GM21526 (cell line): ENCODE measurements around the gene MON2.
"Not testable (repeated sequence)": the region's sequence is repeated elsewhere in the genome, so short reads cannot be mapped to it uniquely, and the experiment has no call there.

Source experiments
- ATAC-seq: cut with Tn5 transposase; IDR thresholded peaks from one replicate; pipeline ENCODE4 v1.9.1; 2021; ENCODE audit warnings: moderate library complexity; ENCODE audit not compliant: unreplicated experiment, low FRiP score

Gene MON2, protein sequence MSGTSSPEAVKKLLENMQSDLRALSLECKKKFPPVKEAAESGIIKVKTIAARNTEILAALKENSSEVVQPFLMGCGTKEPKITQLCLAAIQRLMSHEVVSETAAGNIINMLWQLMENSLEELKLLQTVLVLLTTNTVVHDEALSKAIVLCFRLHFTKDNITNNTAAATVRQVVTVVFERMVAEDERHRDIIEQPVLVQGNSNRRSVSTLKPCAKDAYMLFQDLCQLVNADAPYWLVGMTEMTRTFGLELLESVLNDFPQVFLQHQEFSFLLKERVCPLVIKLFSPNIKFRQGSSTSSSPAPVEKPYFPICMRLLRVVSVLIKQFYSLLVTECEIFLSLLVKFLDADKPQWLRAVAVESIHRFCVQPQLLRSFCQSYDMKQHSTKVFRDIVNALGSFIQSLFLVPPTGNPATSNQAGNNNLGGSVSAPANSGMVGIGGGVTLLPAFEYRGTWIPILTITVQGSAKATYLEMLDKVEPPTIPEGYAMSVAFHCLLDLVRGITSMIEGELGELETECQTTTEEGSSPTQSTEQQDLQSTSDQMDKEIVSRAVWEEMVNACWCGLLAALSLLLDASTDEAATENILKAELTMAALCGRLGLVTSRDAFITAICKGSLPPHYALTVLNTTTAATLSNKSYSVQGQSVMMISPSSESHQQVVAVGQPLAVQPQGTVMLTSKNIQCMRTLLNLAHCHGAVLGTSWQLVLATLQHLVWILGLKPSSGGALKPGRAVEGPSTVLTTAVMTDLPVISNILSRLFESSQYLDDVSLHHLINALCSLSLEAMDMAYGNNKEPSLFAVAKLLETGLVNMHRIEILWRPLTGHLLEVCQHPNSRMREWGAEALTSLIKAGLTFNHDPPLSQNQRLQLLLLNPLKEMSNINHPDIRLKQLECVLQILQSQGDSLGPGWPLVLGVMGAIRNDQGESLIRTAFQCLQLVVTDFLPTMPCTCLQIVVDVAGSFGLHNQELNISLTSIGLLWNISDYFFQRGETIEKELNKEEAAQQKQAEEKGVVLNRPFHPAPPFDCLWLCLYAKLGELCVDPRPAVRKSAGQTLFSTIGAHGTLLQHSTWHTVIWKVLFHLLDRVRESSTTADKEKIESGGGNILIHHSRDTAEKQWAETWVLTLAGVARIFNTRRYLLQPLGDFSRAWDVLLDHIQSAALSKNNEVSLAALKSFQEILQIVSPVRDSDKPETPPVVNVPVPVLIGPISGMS (N-terminal part only)

GRCh38 chr12:62466594-62467491 lies at the start of gene MON2:
TSS of gene MON2 (plus strand) at chr12:62466826. CDS start at chr12:62467208, 382 bp downstream.
- peak; percentile 96 for ATAC-seq

DNA sequence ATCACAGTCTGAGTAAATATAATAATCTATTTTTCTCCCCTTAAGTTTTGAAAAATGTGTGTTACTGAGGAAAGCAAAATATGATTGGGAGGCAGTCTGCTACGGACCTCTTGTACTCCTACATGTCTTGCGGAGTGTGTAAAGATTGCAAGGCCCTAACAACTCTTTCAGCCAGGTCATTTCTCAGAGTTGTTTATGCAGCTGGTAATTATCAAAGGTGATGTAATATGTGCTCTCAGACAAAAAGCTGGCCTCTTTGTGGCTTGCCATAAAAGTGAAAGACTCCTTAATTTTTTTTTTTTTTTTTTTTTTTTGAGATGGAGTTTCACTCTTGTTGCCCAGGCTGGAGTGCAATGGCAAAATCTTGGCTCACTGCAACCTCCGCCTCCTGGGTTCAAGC lies 40.5 kb upstream of the MON2 start:
- ATAC-seq = no peak

- no peak for ATAC-seq
These were observed 37.2 kb upstream of the MON2 start for GRCh38 chr12:62429457-62429856.

DNA sequence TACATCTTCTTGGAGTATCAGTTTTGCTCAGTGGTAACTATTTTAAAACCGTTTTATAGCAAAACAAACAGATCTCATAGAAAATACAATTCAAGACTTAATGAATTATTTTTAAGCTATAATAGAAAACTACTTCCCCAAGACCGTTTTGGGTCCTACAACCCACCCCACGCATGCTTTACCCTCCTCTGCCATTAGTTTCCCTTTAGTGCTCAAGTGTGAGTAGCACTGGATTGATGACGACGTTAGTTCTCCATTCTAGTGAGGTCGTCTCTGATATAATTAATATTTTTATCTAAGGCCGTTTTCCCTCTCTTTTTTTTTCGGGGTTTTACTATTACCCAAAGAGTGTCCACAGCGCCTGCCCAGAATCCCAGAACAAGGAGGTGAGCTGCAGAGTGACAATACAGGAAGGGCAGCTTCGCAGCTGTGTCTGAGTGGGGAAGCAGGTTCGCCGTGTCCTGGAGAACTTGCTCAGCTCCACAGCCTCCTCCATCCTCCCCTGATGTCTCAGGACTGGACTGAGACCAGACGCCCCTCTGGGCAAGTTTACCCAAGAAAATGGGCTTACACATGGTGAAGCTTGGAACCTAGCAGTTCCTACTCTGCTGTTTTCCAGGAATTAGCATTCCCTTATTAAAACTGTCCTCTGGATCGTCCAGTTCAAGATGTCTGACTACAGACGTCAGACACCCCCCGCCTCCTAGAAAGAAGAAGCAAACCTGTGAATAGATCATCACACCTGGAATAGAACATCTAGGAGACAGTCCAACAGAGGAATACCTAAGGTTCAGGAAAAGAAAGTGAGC lies 31.9 kb upstream of the MON2 start:
- ATAC-seq = no peak

GRCh38 chr12:62435303-62436163 lies 31.1 kb upstream of the MON2 start:
- ATAC-seq = peak; percentile 73

DNA sequence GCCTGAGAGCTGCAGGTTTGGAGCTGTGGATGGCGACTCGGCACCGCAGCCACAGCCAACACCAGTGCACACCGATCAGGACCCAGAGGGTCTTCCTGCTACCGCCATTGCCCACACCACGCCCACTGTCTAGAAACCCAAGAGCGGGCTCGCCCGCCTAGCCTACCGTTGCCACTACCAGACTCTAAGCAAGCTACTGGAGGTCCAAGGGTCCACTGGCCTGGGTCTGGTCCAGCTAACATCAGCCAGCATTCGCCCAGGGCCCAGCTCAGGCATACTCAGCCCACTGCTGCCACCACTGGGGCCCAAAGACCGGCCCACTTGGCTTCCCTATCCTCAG lies 30.5 kb upstream of the MON2 start:
- peak; percentile 43 for ATAC-seq

DNA sequence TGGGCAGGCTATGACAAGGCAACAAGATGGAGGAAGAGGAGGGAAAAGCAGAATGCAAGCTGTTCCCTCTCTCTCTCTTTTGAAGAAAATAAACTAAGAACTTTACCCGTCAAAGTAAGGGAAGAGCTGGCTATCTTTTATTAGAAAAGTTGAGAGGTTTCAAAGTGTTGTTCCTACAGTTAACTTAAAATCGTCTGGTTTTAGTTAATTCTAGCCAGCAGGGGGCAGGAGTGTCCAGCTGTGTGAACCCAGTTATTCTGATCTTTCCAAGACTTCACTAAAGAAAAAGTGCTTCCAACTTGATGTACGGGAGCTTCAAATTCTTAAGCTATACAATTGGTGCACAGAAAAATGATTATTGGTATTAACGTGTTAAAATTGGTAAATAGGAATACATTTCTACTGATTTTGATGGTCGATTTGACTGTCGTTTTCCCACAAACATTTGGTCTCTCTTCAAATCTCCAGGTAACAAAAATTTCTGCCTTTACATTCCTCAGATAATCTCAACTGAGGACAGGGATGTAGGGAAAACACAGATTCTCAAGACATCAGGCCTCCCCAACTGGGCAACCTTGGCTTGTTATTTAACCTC lies 28.4 kb upstream of the MON2 start:
- no peak for ATAC-seq

GRCh38 chr12:62446754-62447452 lies 19.7 kb upstream of the MON2 start:
- ATAC-seq = no peak

- no peak for ATAC-seq
These were observed 18.2 kb upstream of the MON2 start for GRCh38 chr12:62448436-62448835.

DNA sequence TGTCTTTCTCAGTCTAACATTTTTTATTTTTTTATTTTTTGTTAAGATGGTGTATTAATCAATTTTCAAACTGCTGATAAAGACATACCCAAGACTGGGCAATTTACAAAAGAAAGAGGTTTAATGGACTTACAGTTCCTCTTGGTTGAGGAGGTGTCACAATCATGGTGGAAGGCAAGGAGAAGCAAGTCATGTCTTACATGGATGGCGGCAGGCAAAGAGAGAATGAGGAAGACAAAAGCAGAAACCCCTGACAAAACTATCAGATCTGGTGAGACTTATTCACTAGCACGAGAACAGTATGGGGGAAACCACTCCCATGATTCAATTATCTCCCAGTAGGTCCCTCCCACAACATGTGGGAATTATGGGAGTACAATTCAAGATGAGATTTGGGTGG lies 11.2 kb upstream of the MON2 start:
- not testable (repeated sequence) for ATAC-seq

GRCh38 chr12:62458626-62459025 lies 8.0 kb upstream of the MON2 start:
- ATAC-seq = no peak

- no peak for ATAC-seq
These were observed 6.7 kb upstream of the MON2 start for GRCh38 chr12:62459976-62460375.

- not testable (repeated sequence) for ATAC-seq
These were observed 5.3 kb upstream of the MON2 start for GRCh38 chr12:62461171-62461837.

- ATAC-seq = not testable (repeated sequence)
These were observed 3.4 kb upstream of the MON2 start for GRCh38 chr12:62463252-62463651.

DNA sequence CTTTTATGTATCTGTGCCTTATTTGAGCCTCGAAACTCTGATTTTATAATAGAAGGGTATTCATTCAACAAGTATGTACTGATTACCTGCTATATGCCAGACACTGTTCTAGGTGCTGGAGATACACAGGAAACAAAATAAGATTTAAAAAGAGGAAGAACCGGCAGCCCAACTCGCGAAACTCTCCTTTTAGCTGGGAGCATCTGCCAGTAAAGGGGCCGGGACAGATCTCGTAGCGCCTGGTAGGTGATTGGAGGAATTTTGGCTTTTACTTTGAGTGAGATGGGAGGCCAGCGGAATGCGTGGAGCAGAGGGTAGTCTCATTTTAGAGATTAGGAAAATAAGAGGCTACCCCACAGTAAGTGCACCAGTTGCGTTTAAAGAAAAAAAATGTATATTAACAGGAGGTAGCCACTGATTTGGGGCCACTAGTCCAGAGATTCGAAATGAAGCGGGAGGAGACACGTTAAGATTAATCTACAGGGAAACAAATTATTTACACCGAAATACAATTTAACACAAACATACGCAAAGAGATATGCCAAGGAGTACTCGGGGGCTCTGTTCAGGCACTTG lies 520 bp upstream of the MON2 start:
- peak; percentile 41 for ATAC-seq

DNA sequence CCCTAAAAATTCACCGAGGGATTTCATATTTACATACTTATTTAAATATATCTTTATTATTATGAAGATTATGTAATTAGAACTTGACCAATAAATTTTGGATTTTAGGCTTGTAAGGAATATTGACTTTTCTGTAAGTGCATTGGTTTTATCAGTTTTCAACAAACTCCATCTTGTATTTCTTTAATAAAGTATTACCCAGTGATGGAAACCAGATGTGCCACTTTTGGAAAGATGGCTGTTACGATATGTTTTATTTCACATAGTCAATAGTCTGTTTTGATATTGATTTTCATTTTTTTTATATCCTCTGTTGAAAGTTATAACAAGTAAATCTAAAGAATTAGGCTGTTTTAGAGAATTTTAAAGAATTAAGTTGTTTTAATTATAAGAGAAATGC lies 1.8 kb downstream of the MON2 start:
- ATAC-seq = no peak
